Testis (tissue), 2 donors: ENCODE measurements around the gene TRAF3IP3.

Experiments
- POLR2A ChIP-seq: fragments of 450-650 bp; IDR thresholded peaks from one replicate; pipeline ENCODE4 v1.6.1; 2017; ENCODE audit warnings: antibody characterized with exemption, mild to moderate bottlenecking, moderate library complexity
- TF ChIP-seq, protein P1 (sequence below), 3 experiments: fragments of 450-650 bp in 2 of 3; fragments of 200-600 bp in 1 of 3; sonication (generic) in 1 of 3; IDR thresholded peaks; one replicate each; pipeline ENCODE4 v1.5.1; 2016 to 2019; ENCODE audit warnings: antibody characterized with exemption in 3 of 3, mild to moderate bottlenecking in 2 of 3, moderate library complexity in 1 of 3

DNA sequence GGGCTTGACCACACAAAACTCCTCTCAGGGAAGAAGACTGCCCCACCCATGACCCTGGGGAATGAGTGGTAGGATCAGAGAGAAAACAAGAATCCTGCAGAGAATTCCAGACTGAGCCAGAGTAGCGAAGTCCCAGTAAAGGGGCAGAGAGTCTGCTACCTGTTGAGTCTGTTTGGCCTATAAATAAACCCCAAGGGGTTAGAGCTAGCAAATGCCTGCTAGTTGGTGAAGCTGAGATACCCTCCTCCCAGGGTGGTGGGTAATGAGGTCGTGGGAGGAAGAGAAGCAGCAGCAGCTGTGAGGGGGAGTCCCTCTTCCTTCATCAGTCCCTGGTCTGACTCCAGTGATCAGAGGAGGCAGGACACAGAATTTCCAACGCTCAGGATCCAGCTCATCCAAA is 2.5 kb downstream of the TRAF3IP3 start:
- TF ChIP-seq, protein P1, sequence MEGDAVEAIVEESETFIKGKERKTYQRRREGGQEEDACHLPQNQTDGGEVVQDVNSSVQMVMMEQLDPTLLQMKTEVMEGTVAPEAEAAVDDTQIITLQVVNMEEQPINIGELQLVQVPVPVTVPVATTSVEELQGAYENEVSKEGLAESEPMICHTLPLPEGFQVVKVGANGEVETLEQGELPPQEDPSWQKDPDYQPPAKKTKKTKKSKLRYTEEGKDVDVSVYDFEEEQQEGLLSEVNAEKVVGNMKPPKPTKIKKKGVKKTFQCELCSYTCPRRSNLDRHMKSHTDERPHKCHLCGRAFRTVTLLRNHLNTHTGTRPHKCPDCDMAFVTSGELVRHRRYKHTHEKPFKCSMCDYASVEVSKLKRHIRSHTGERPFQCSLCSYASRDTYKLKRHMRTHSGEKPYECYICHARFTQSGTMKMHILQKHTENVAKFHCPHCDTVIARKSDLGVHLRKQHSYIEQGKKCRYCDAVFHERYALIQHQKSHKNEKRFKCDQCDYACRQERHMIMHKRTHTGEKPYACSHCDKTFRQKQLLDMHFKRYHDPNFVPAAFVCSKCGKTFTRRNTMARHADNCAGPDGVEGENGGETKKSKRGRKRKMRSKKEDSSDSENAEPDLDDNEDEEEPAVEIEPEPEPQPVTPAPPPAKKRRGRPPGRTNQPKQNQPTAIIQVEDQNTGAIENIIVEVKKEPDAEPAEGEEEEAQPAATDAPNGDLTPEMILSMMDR (IDR thresholded peaks at IDR 0.05) = no peak
- no peak for TF ChIP-seq POLR2A
